NCI-H460 (cell line): ENCODE measurements around the gene SMURF2. TPM values are rescaled to one million over a fixed set of nuclear protein-coding genes. Genes with fewer than 3 reads are reported as not detected.
A peak's percentile ranks its signal among the peaks of the same experiment; 100 is the strongest.

Experiments
- DNase-seq: peaks from one replicate; pipeline ENCODE4 v3.0.0-alpha.2; 2016; ENCODE audit warnings: low read depth; ENCODE audit errors: extremely low read depth
- total RNA-seq: library from RNA; depleted of rRNA; stranded (reverse); fragments of >200 nt; shearing (Covaris generic); gene quantifications from 2 replicates; pipeline ENCODE4 v1.2.3, GENCODE V29; 2014

Gene SMURF2
- total RNA-seq, 1 experiment from 2014 or later = 11.0 TPM

DNA sequence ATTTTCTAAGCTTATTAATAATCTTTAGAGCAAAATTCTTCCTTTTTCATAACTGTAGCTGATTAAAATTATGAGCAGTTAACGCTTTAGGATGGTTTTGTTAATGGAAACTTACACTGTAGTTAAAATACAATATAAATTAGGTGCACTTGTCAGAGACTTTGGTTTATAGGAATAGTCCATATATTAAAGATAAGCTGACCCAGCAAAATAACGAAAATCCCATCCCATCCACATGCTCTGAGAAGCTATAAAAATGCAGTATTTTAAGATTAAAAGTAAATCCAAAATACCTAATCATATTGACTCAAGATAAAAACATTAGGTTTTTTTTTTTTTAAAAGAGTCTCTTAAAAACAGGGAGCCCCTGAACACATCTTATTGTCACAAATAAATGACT lies 117.4 kb downstream of the SMURF2 start:
- DNase-seq = no peak

DNA sequence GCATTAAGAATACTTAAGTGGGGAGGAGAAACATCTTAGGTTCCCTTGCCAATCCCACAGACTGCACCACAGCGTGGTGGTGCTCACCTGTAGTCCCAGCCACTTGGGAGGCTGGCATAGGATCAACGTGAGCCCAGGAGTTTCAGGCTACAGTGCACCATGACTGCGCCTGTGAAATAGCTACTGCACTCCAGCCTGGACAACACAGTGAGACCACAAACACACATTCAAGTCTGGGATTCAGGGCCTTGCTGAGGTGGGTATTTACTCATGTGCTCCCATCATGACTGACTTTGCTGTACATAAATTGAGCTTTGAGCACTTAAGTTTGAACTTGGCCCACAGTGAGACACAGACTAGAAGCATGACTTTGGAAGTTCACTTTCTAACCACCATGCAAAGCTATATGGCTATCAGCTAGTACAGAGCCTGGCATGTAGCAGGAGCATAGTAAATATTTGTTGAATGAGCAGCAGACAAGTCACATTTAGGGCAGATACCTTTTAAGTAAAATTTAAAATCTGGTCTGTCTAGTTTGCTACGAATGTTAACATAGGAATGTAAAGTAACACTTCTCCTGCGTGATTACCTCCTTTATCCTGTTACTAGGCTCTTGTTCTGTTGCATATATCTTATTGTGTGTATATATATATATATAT lies 121.9 kb downstream of the SMURF2 start:
- no peak for DNase-seq

DNA sequence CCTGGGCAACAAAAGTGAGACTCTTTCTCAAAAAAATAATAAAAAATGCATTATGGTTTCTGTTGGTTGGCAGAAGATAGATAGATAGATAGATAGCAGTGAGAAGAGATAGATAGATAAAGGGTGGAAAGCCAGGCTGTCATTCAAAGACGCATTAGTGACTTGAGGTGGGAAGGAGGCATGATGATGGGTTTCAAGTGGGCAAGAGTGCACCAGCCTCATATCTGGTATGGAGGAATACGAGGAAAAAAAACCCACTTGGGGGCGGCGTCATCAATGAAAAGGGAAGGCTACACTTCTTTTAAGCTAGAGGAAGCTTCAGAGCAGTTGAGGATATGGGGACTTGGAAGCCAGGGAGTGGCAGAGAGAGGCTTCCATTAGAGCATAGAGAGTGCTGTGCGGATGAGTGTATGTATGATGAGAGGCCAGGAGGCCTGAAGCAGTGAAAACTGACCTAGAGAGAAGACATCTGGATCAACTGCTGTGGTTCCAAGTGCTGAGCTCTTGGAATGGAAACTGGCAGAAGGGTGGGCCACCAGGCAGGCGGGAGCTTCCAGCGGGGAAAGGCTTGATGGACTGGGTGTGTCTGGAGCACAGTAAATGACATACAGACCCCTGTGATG lies 123.5 kb downstream of the SMURF2 start:
- DNase-seq = no peak

DNA sequence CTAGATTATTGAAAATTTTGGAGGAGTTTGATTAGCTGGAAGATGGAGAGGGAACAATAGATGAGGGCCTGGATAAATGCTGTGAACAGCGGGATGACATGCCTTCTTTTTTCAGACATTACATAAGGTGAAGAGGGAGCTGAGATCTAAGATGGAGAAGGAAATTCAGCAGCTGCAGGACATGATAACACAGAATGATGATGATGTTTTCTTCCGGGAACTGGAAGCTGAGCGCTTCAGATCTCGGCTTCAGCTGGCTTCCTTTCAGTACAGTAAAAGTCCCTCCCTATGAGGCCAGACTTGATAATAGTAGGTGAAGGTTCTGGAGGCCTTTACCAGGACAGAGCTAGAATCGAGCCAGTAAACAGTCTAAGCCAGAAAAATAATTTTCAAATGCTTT lies 124.6 kb downstream of the SMURF2 start:
- no peak for DNase-seq

DNA sequence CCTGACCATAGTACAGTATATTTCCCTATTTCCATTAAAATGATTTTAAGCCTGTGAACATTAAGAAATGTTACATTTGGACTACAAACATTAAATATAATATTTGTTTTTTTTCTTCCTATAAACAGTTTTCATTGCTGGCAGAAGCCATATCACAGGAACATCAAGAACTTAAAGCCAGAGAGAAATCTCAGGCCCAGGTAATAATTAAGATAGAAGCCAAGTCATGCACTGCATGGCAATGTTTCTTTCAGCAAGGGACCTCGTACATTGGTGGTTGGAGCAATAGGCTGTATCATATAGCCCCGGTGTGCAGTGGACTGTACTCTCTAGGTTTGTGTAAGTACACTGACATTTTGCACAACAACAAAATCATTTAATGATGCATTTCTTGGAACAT lies 125.2 kb downstream of the SMURF2 start:
- no peak for DNase-seq

DNA sequence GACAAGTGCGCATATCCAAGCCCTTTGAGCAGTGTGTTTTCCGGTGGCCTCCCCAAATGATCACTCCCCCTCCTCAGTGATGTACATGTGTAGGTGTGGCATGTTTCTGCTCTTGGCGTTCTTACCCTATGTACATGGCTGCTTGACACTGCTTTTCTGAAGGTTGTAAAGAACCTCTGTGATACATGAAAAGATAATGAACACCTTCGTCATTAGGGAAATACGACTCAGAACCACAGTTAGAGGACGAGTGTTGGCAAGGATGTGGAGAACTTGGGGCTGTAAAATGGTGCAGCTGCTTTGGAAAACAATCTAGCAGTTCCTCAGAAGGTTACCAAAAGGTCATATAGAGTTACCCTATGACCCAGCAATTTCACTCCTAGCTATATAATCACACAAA lies 126.8 kb downstream of the SMURF2 start:
- no peak for DNase-seq

DNA sequence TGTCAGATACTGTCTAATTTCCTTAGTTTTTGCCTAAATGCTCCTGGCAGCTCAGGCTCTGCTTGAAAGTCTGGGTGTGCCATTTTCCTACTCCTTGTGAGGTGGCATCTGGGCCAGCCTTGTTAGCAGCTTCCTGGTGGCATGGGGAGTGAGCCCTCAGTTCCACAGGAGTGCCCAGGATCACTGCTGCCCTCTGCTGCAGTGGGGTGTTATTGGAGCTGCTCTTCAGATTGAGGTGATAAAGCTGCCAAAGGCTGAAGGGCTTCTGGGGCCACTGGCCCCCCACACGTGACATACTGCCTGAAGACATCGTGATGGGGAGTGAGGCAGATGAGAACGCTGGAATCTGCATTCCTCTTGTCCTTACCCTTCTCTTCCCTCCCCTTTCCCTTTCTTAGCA lies 127.9 kb downstream of the SMURF2 start:
- peak; percentile 19 for DNase-seq

DNA sequence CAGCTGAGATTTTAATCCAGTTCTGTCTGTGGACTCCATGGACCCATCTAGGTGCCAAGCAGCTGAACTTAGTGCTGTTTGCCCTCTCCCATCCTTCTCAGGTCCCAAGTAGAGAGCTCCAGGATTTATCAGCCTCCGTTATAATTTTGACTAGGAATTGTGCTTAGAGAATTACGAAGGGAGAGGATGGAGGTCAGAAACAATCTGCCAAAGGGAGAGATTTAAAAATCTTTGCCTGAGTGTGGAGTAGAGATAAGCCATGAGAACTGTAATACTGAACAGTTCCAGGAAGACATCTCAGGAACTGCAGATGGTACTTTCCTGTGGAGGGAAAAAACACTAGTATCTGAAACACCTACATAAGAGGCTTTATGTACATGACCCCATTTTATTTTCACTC lies 128.3 kb downstream of the SMURF2 start:
- DNase-seq = no peak

DNA sequence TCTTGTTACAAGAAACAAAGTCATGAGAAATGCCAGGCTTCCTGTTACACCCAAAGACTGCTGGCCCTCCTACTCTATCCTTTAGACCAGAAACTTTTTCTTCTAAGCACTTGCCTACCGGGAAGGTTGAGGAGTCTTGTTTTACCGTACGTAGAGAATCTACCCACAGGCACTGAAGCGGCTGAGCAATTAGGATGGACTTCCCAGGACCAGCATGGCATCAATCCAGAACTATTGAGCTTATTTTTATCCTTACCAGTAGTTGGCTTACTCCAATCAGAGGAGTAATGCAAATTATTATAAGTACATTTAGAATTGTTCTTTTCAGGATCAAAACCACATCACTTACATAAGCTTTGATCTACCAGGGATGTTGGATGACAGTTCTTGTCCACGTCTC lies 129.7 kb downstream of the SMURF2 start:
- DNase-seq = no peak

DNA sequence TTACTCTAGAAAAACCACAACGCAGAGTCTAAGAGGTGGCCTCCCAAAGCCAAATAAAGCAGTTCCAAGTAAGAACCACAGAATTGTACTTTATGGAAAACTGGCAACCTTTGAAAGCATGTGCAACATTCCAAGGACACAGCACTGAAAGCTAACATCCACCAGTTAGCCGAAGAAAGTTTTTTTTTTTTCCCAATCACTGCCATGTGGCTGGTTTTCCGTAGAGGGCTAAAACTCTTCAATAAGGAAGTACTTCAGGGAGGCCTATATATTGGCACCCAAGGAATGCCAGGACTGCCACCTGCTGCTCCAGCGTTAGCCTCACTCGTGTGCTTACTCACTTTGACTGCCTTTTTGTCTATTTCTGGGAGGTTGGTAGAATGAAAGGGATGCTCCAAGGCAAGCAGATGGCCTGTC lies 130.1 kb downstream of the SMURF2 start:
- DNase-seq = no peak

DNA sequence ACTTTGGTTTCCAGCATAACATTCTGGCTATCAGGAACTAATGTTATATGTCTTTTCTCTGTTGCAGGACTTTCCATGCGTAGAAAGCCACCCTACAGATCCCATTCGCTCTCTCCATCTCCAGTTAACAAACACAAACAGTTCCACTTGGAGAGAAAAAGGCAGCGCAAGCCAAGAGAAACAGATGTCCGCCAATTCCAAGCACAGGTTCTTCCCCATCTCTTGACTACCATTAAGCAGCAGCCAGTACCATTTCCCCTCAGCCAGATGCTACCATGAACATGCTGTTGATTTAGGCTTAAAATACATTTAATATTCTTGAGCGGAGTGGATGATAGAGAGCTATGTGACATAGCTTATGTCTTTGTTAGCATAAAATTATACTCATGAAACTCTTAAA lies 132.9 kb downstream of the SMURF2 start:
- DNase-seq = no peak

DNA sequence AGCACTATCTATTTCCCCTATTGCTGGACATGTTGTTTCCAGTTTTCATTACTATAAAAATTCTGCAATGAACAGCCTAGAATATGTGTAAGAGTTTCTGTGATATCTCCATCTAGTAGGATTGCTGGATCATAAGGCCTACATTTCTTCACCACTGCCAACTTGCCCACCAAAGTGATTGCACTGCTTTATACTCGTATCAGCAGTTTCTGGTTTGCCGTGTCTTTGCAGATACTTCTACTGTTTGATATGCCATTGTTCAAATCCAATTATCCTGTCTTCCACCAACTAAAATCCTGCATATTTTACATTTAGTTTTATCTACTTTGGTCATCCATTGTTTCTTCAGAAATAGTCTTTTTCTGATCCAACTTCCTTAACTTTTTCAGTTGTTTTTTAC lies 134.2 kb downstream of the SMURF2 start:
- DNase-seq = no peak

DNA sequence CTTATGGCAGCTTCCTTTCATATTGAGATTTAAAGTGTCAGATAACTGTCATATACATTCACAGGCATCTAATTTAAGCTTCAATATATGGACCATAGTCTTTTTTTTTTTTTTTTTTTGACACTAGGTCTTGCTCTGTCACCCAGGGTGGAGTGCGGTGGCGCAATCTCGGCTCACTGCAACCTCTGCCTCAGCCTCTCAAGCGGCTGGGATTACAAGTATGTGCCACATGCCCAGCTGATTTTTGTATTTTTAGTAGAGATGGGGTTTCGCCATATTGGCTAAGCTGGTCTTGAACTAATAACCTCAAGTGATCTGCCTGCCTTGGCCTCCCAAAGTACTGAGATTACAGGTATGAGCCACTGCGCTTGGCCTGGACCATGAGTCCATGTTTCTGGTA lies 141.7 kb downstream of the SMURF2 start:
- DNase-seq = no peak

DNA sequence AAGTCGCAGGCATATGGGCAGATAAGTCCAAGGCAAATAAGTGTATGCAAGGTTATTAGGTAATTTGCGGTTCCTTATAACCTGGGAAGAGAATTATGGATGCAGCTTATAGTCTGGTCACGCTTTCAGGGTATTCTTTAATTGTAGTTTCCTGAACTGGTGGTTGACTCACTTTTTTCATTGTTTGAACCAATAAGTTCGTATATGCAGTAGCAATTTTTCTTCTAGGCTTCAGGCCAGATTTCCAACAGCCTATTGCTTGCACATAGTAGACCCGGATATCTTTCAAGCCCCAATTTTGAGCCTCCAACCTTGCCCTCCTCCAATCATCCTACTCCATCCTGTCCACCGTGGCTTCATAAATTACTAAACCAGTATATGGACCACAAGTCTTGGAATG lies 142.5 kb downstream of the SMURF2 start:
- no peak for DNase-seq

DNA sequence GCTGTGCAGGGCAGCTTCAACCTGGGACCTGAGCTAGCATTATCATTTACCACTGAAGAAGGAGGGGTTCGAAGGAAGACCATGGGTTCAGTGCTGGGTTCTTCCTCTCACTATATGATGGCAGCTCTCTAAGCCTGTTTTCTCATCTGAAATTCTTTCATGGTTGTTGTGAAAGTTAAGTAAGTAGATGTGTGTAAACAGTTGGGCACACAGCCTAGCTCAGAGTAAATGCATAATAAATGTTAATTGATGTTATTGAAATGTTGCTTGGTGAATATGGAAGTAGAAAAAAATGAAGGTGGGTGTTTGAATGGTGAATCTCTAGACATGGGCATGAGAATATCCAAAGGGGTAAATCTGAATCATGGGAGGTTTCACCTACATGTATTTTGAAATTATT lies 146.3 kb downstream of the SMURF2 start:
- DNase-seq = no peak

DNA sequence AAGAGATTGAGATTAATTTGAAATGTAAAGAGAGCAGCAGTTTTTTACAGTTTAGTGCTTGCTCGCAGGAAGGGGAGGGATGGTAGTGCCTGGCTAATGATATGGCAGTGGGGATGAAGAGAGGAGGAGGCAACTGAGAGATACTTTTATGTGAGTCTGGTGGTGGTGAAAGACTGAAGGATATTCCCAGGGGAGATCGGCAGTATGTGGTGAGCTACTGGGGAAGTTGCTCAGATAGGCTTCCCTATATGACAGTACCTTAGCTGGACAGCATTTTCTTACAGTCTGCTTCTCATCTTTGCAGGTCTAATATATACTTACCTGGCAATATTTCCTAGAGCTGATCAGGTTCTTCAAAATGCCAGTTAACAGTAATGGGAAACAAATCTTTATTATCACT lies 146.7 kb downstream of the SMURF2 start:
- DNase-seq = no peak

DNA sequence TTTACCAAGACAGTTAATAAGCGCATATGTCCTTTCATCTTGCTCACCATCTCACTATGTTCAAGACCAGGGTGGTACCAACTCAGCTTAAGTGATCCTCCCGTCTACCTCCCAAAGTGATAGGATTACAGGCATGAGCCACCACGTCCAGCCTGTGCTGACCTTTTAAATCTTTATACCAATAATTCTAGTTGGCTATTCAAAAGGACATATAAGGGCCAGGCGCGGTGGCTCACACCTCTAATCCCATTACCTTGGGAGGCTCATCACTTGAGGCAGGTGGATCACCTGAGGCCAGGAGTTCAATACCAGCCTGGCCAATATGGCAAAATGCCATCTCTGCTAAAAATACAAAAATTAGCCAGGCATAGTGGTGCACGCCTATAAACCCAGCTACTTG lies 152.9 kb downstream of the SMURF2 start:
- DNase-seq = no peak

DNA sequence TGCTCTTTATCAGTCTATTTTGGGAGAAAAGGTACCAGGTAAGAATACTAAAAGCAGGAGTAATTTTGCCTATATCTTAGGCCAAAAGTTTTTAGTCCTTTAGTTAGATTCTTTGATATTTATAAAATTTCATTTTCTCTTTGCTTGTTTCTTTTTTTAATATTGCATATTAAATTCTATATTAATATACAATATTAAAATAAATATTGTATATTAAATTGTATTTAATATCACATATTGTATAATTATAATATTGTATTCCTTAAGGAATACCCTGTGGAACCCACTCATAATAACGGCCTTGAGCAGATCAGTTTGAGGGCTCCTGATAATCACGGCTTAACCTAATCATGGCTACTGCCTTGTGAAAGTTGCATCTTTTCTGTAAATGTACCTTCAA lies 153.4 kb downstream of the SMURF2 start:
- DNase-seq = no peak

DNA sequence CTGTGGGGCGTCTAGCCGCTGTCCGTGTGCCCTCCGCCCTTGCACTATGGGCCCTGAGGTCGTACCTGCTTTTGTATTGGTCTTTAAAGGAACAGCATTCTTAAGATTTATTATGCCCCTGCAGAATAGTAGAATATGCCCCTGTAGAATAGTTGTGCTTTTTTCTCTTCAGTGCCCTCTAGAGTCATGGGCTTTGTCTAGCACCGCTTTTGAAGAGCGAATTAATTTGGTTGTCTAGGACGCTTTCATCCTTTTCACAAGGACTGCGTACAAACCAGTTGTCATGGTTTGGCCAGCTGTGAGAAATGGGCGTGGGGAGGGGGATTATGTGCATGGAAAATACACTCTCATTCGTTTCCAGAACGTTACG lies 154.7 kb downstream of the SMURF2 start:
- peak; percentile 46 for DNase-seq

DNA sequence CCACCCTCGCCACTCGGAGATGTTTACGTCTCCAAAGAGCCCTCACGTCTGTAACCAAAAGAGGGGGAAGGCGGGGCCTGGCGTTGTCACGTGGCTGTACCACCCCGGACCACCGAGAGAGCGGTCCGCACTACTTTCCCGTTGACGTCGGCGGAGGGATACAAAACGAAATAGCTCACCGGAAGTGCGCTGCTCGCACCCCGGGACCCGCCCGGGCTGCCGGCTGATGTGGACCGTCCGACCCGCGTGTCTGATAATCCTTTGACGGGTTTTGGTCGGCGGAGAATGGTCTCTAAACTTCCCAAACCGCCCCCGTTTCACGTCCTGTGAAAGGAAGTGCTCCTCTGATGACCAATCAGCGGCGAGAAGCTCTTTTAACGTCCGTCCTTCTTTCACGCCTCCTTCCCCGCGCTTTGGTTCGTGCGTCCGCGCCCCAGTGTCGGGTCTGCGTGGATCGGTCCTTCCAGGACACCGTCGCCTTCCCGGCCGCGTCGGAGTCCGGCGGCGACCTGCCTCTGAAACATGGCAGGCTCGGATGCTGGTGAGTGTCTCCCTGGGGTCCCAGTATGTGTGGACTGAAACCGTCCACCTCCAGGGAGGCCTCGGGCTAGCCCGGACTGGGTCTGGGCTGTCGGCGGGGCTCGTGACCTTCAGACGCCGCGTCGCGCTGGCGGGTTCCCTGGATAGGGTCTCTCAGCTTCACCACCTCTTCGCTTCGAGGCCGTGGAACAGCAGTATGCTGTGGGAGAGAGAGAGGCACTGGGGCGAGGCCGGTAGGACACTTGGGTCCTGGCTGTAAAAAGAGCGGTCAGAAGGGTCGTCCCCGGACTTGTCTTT lies 155.3 kb downstream of the SMURF2 start, which contains the start of gene CEP95:
Gene CEP95, plus strand, starts transcription at position 402 of the 837 bp plus-strand sequence. Its CDS starts 121 bp downstream, at position 523.
- peak; percentile 93 for DNase-seq

DNA sequence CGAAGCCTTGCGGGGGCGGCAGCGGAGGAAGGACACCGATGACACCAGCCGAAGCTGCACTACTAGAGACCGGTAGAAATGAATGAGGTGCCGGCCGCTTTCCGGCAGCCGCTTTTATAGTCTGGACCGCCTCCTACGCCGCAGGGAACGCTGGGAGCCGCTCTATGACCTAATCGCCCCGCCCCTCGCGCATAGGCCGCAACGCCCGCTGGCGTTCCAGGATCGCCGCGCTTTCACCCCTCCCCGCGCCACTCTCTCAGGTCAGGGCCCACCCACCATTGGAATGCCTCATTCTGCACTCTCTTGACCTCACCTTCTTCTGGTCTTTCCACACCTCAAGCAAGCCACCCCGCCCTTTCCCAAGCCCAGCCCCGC lies 155.9 kb downstream of the SMURF2 start, which contains the start of gene DDX5:
Gene DDX5, minus strand, starts transcription at position 89 of the 375 bp plus-strand sequence. CDS start 170 bp downstream, outside the sequence.
- DNase-seq = peak; percentile 98
